ENCODE measurements around the gene ERGIC3.

The ERGIC3 gene

GRCh38 chr20:35595901-35596300 lies 54.0 kb downstream of the ERGIC3 start:
- peaks cover 1% of the 10 kb centered on the region for H3K27me3 ChIP-seq (replicated peaks; ENCODE audit: control insufficient read depth, insufficient read depth, low read length)
- no peak for TF ChIP-seq CTCF (IDR thresholded peaks at IDR 0.05; ENCODE audit: insufficient read depth, low read length, poor library complexity, severe bottlenecking)

GRCh38 chr20:35597186-35597585 lies 55.3 kb downstream of the ERGIC3 start:
- Histone ChIP-seq H3K36me3 (ENCODE audit: control insufficient read depth, insufficient read depth, low read length) (no peaks in the 10 kb centered on the region), H3K27me3 (replicated peaks; ENCODE audit: control insufficient read depth, insufficient read depth, low read length) (peaks cover 1% of the 10 kb centered on the region), H3K4me3 (replicated peaks; ENCODE audit: low read depth, low read length) (no peak overlapping the region)
- DNase-seq (ENCODE audit: extremely low read depth, insufficient read length): no peak
- no peak for TF ChIP-seq CTCF (IDR thresholded peaks at IDR 0.05; ENCODE audit: insufficient read depth, low read length, poor library complexity, severe bottlenecking)

More at GRCh38 chr20:35595901-35596300, 54.0 kb downstream of the ERGIC3 start:
- Histone ChIP-seq H3K4me3 (replicated peaks; ENCODE audit: low read depth, low read length) (no peak overlapping the region), H3K36me3 (ENCODE audit: control insufficient read depth, insufficient read depth, low read length) (no peaks in the 10 kb centered on the region)
- DNase-seq (ENCODE audit: extremely low read depth, insufficient read length): no peak

- no peak for TF ChIP-seq CTCF (IDR thresholded peaks at IDR 0.05; ENCODE audit: insufficient read depth, low read length, poor library complexity, severe bottlenecking)
- no peaks in the 10 kb centered on the region for H3K36me3 ChIP-seq (ENCODE audit: control insufficient read depth, insufficient read depth, low read length)
- H3K4me3 ChIP-seq (replicated peaks; ENCODE audit: low read depth, low read length): no peak overlapping the region
- H3K27me3 ChIP-seq (replicated peaks; ENCODE audit: control insufficient read depth, insufficient read depth, low read length): peaks cover 1% of the 10 kb centered on the region
- DNase-seq (ENCODE audit: extremely low read depth, insufficient read length): no peak
These were observed 56.6 kb downstream of the ERGIC3 start for GRCh38 chr20:35598476-35598875.

GRCh38 chr20:35598899-35599775 lies 57.3 kb downstream of the ERGIC3 start:
- no peaks in the 10 kb centered on the region for H3K36me3 ChIP-seq (ENCODE audit: control insufficient read depth, insufficient read depth, low read length)
- DNase-seq (ENCODE audit: extremely low read depth, insufficient read length): no peak
- H3K27me3 ChIP-seq (replicated peaks; ENCODE audit: control insufficient read depth, insufficient read depth, low read length): peaks cover 1% of the 10 kb centered on the region
- H3K4me3 ChIP-seq (replicated peaks; ENCODE audit: low read depth, low read length): no peak overlapping the region
- no peak for TF ChIP-seq CTCF (IDR thresholded peaks at IDR 0.05; ENCODE audit: insufficient read depth, low read length, poor library complexity, severe bottlenecking)

- no peak for DNase-seq (ENCODE audit: extremely low read depth, insufficient read length)
- TF ChIP-seq CTCF (IDR thresholded peaks at IDR 0.05; ENCODE audit: insufficient read depth, low read length, poor library complexity, severe bottlenecking): no peak
- H3K36me3 ChIP-seq (ENCODE audit: control insufficient read depth, insufficient read depth, low read length): no peaks in the 10 kb centered on the region
- peaks cover 1% of the 10 kb centered on the region for H3K27me3 ChIP-seq (replicated peaks; ENCODE audit: control insufficient read depth, insufficient read depth, low read length)
- no peak overlapping the region for H3K4me3 ChIP-seq (replicated peaks; ENCODE audit: low read depth, low read length)
These were observed 57.9 kb downstream of the ERGIC3 start for GRCh38 chr20:35599776-35600120.

Measured in GM06990 (cell line).